Neural cell (in vitro differentiated cells): ENCODE results near the gene MUC22. TPM values are rescaled to one million over a fixed set of nuclear protein-coding genes. Genes with fewer than 3 reads are reported as not detected.

ENCODE experiments used
- H2AFZ ChIP-seq: fragments of 200-600, 300-800 bp; sonication (generic), shearing (Covaris generic); 2 replicates; pipeline ENCODE4 v1.6.0; 2014; ENCODE audit warnings: low read depth, mild to moderate bottlenecking, antibody characterized with exemption, low read length, moderate library complexity
- H3F3A ChIP-seq: fragments of 200-600 bp; shearing (Covaris generic); 2 replicates; pipeline ENCODE4 v1.6.1; 2016; ENCODE audit warnings: mild to moderate bottlenecking, moderate library complexity, mixed read lengths, antibody characterized with exemption, low read length; ENCODE audit not compliant: insufficient read depth, poor library complexity, severe bottlenecking
- H3K27ac ChIP-seq: fragments of 200-600, 300-800 bp; sonication (generic), shearing (Covaris generic); 2 replicates; pipeline ENCODE4 v1.5.1; 2014; ENCODE audit warnings: mild to moderate bottlenecking, low read length, moderate library complexity
- H3K27me3 ChIP-seq: fragments of 300-800, 200-600 bp; sonication (generic), shearing (Covaris generic); 2 replicates; pipeline ENCODE4 v1.6.0; 2014; ENCODE audit warnings: mild to moderate bottlenecking, low read depth, low read length, moderate library complexity; ENCODE audit not compliant: insufficient read depth
- H3K36me3 ChIP-seq: fragments of 300-800, 200-600 bp; sonication (generic), shearing (Covaris generic); 2 replicates; pipeline ENCODE4 v1.5.1; 2014; ENCODE audit warnings: mild to moderate bottlenecking, antibody characterized with exemption, low read length, moderate library complexity; ENCODE audit not compliant: insufficient read depth
- H3K4me2 ChIP-seq: fragments of 300-800, 200-600 bp; sonication (generic), shearing (Covaris generic); 2 replicates; pipeline ENCODE4 v1.6.0; 2014; ENCODE audit warnings: mild to moderate bottlenecking, low read length
- H3K4me3 ChIP-seq: fragments of 300-800, 200-600 bp; sonication (generic), shearing (Covaris generic); 2 replicates; pipeline ENCODE4 v1.5.1; 2014; ENCODE audit warnings: mild to moderate bottlenecking, low read length, moderate library complexity
- H3K79me2 ChIP-seq: fragments of 200-600 bp; shearing (Covaris generic); replicated peaks from 2 replicates; pipeline ENCODE4 v1.6.0; 2014; ENCODE audit warnings: mild to moderate bottlenecking, low read length, moderate library complexity; ENCODE audit not compliant: insufficient read depth
- H3K9ac ChIP-seq: fragments of 300-800, 200-600 bp; sonication (generic), shearing (Covaris generic); 2 replicates; pipeline ENCODE4 v1.6.1; 2016; ENCODE audit warnings: mild to moderate bottlenecking, low read length, mixed read lengths
- H3K9me2 ChIP-seq: fragments of 200-600 bp; shearing (Covaris generic); 2 replicates; pipeline ENCODE4 v1.6.1; 2016; ENCODE audit warnings: mild to moderate bottlenecking, low read length, mixed read lengths; ENCODE audit not compliant: insufficient read depth
- H3K9me3 ChIP-seq: fragments of 200-600, 300-800 bp; sonication (generic), shearing (Covaris generic); 2 replicates; pipeline ENCODE4 v1.6.1; 2016; ENCODE audit warnings: mild to moderate bottlenecking, mixed run types, low read length, moderate library complexity, mixed read lengths
- H4K20me1 ChIP-seq: fragments of 200-600 bp; shearing (Covaris generic); 2 replicates; pipeline ENCODE4 v1.6.1; 2016; ENCODE audit warnings: mild to moderate bottlenecking, mixed run types; ENCODE audit not compliant: insufficient read depth
- EP300 ChIP-seq: fragments of 450-650 bp; conservative IDR thresholded peaks from 2 replicates; pipeline ENCODE4 v1.6.1; 2014; ENCODE audit warnings: antibody characterized with exemption, mild to moderate bottlenecking, moderate library complexity; ENCODE audit not compliant: poor library complexity, severe bottlenecking
- EZH2 ChIP-seq: fragments of 200-600, 300-800 bp; shearing (Covaris generic), sonication (generic); IDR thresholded peaks from 2 replicates; pipeline ENCODE4 v1.6.1; 2014; ENCODE audit warnings: antibody characterized with exemption, low read length, borderline replicate concordance, mild to moderate bottlenecking; ENCODE audit not compliant: insufficient read depth, poor library complexity, severe bottlenecking
- MXI1 ChIP-seq: fragments of 450-650 bp; conservative IDR thresholded peaks from 2 replicates; pipeline ENCODE4 v1.6.1; 2014; ENCODE audit warnings: antibody characterized with exemption, mild to moderate bottlenecking; ENCODE audit not compliant: poor library complexity, severe bottlenecking
- POLR2AphosphoS5 ChIP-seq: IDR thresholded peaks from 2 replicates; pipeline ENCODE4 v1.6.1; 2012
- RAD21 ChIP-seq: fragments of 450-650 bp; conservative IDR thresholded peaks from 2 replicates; pipeline ENCODE4 v1.6.1; 2014; ENCODE audit warnings: antibody characterized with exemption, mild to moderate bottlenecking, moderate library complexity
- SMC3 ChIP-seq: fragments of 450-650 bp; conservative IDR thresholded peaks from 2 replicates; pipeline ENCODE4 v1.6.1; 2014; ENCODE audit warnings: antibody characterized with exemption, mild to moderate bottlenecking, moderate library complexity; ENCODE audit not compliant: poor library complexity
- TAF1 ChIP-seq: IDR thresholded peaks from 2 replicates; pipeline ENCODE4 v1.6.1; 2012; ENCODE audit warnings: low read depth
- polyA plus RNA-seq: library from polyadenylated mRNA; depleted of rRNA; stranded (reverse); fragments of >200 nt; gene quantifications from 2 replicates; pipeline ENCODE4 v1.2.3, GENCODE V29; 2014
- TF ChIP-seq, protein P1 (sequence below): fragments of 450-650 bp; IDR thresholded peaks from 2 replicates; pipeline ENCODE4 v1.5.1; 2014; ENCODE audit warnings: antibody characterized with exemption, mild to moderate bottlenecking, moderate library complexity; ENCODE audit not compliant: poor library complexity, severe bottlenecking
- TF ChIP-seq, protein P2 (sequence below): IDR thresholded peaks from 2 replicates; pipeline ENCODE4 v1.6.1; 2012; ENCODE audit warnings: borderline replicate concordance

MUC22 gene
- polyA plus RNA-seq, 1 donor from 2014 or later = not detected

DNA sequence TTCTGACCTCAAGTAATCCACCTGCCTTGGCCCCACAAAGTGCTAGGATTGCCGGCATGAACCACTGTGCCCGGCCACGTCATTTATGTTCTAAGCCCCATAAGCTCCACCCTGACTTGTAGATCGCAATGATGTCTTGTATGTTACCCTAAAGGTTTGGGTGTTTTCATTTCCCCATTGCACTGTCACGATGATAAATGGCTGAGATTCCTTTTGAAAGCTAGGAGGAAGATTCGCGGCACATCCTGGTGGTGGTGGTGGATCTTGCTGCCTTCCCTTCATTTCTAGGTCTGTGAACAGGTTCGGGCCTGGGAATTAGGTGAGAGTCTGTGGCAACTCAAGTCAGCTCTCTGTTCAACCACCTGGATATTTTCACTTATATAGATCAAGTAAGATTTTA is 28.3 kb downstream of the MUC22 start:
- H3K9ac ChIP-seq = no peak overlapping the region
- no peaks in the 10 kb centered on the region for H4K20me1 ChIP-seq
- no peaks in the 10 kb centered on the region for H3K36me3 ChIP-seq
- no peaks in the 10 kb centered on the region for H3K27me3 ChIP-seq
- no peak overlapping the region for H2AFZ ChIP-seq
- H3F3A ChIP-seq = no peaks in the 10 kb centered on the region
- H3K4me2 ChIP-seq = no peak overlapping the region
- no peak overlapping the region for H3K4me3 ChIP-seq
- no peaks in the 10 kb centered on the region for H3K9me3 ChIP-seq
- TF ChIP-seq EP300 = no peak
- TF ChIP-seq EZH2 = no peak
- TF ChIP-seq TAF1 = no peak
- no peaks in the 10 kb centered on the region for H3K79me2 ChIP-seq
- H3K9me2 ChIP-seq = no peaks in the 10 kb centered on the region
- no peak overlapping the region for H3K27ac ChIP-seq

DNA sequence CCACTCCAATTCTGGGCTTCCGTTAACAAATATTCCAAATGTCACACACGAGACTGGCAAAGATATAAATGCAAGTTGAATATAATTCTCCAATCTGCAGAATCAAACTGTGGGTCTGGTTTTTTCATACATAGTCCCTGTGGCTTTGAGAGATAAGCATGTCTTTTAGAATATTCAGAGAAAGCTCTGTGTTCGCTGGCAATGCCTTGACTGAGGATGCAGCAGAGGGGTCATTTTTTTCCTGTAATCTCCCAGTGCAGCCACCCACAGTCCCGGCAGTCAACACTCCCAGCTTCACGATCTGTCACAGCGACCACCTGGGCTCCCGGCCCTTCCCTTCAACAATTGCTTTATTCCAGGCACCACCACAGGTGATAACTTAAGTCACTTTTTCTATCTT is 30.5 kb downstream of the MUC22 start:
- no peak overlapping the region for H3K4me3 ChIP-seq
- H3K27ac ChIP-seq = no peak overlapping the region
- H3F3A ChIP-seq = no peaks in the 10 kb centered on the region
- no peak overlapping the region for H3K9ac ChIP-seq
- no peaks in the 10 kb centered on the region for H3K9me2 ChIP-seq
- no peak overlapping the region for H2AFZ ChIP-seq
- TF ChIP-seq, protein P1, sequence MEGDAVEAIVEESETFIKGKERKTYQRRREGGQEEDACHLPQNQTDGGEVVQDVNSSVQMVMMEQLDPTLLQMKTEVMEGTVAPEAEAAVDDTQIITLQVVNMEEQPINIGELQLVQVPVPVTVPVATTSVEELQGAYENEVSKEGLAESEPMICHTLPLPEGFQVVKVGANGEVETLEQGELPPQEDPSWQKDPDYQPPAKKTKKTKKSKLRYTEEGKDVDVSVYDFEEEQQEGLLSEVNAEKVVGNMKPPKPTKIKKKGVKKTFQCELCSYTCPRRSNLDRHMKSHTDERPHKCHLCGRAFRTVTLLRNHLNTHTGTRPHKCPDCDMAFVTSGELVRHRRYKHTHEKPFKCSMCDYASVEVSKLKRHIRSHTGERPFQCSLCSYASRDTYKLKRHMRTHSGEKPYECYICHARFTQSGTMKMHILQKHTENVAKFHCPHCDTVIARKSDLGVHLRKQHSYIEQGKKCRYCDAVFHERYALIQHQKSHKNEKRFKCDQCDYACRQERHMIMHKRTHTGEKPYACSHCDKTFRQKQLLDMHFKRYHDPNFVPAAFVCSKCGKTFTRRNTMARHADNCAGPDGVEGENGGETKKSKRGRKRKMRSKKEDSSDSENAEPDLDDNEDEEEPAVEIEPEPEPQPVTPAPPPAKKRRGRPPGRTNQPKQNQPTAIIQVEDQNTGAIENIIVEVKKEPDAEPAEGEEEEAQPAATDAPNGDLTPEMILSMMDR = no peak
- TF ChIP-seq EZH2 (no peak), RAD21 (no peak), EP300 (no peak), MXI1 (no peak), POLR2AphosphoS5 (no peak), SMC3 (no peak), TAF1 (no peak)
- TF ChIP-seq, protein P2, sequence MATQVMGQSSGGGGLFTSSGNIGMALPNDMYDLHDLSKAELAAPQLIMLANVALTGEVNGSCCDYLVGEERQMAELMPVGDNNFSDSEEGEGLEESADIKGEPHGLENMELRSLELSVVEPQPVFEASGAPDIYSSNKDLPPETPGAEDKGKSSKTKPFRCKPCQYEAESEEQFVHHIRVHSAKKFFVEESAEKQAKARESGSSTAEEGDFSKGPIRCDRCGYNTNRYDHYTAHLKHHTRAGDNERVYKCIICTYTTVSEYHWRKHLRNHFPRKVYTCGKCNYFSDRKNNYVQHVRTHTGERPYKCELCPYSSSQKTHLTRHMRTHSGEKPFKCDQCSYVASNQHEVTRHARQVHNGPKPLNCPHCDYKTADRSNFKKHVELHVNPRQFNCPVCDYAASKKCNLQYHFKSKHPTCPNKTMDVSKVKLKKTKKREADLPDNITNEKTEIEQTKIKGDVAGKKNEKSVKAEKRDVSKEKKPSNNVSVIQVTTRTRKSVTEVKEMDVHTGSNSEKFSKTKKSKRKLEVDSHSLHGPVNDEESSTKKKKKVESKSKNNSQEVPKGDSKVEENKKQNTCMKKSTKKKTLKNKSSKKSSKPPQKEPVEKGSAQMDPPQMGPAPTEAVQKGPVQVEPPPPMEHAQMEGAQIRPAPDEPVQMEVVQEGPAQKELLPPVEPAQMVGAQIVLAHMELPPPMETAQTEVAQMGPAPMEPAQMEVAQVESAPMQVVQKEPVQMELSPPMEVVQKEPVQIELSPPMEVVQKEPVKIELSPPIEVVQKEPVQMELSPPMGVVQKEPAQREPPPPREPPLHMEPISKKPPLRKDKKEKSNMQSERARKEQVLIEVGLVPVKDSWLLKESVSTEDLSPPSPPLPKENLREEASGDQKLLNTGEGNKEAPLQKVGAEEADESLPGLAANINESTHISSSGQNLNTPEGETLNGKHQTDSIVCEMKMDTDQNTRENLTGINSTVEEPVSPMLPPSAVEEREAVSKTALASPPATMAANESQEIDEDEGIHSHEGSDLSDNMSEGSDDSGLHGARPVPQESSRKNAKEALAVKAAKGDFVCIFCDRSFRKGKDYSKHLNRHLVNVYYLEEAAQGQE = no peak
- H3K79me2 ChIP-seq = no peaks in the 10 kb centered on the region
- no peak overlapping the region for H3K4me2 ChIP-seq
- H4K20me1 ChIP-seq = no peaks in the 10 kb centered on the region
- H3K9me3 ChIP-seq = no peaks in the 10 kb centered on the region
- no peaks in the 10 kb centered on the region for H3K36me3 ChIP-seq
- H3K27me3 ChIP-seq = no peaks in the 10 kb centered on the region
